Smooth muscle cell (in vitro differentiated cells): ENCODE results near the gene ESRP2. TPM values are rescaled to one million over a fixed set of nuclear protein-coding genes. Genes with fewer than 3 reads are reported as not detected.

ENCODE experiments used
- DNase-seq: peaks from one replicate; lab custom pipeline; 2025; ENCODE audit not compliant: unreplicated experiment; lab: John Stamatoyannopoulos, UW
- H2AFZ ChIP-seq: fragments of 200-600 bp; sonication (generic); 2 replicates; pipeline ENCODE4 v1.6.0; 2016; ENCODE audit warnings: antibody characterized with exemption, low read depth, mild to moderate bottlenecking
- H3F3A ChIP-seq: fragments of 200-600 bp; sonication (generic); 2 replicates; pipeline ENCODE4 v1.6.0; 2017; ENCODE audit warnings: antibody characterized with exemption, low read depth
- H3K27ac ChIP-seq: fragments of 200-600 bp; sonication (generic); 2 replicates; pipeline ENCODE4 v1.5.1; 2016; ENCODE audit warnings: low read depth, mild to moderate bottlenecking
- H3K27me3 ChIP-seq: fragments of 200-600 bp; sonication (generic); 2 replicates; pipeline ENCODE4 v1.6.1; 2016; ENCODE audit warnings: low read depth, mild to moderate bottlenecking
- H3K36me3 ChIP-seq: fragments of 200-600 bp; sonication (generic); 2 replicates; pipeline ENCODE4 v1.5.1; 2016; ENCODE audit warnings: low read depth
- H3K4me1 ChIP-seq: fragments of 200-600 bp; sonication (generic); 2 replicates; pipeline ENCODE4 v1.5.1; 2016; ENCODE audit warnings: low read depth
- H3K4me2 ChIP-seq: fragments of 200-600 bp; sonication (generic); 2 replicates; pipeline ENCODE4 v1.6.0; 2016; ENCODE audit warnings: mild to moderate bottlenecking
- H3K4me3 ChIP-seq: fragments of 200-600 bp; sonication (generic); 2 replicates; pipeline ENCODE4 v1.5.1; 2016; ENCODE audit warnings: mild to moderate bottlenecking
- H3K79me2 ChIP-seq: fragments of 200-600 bp; sonication (generic); 2 replicates; pipeline ENCODE4 v1.6.0; 2016; ENCODE audit warnings: low read depth, mild to moderate bottlenecking
- H3K9ac ChIP-seq: fragments of 200-600 bp; sonication (generic); 2 replicates; pipeline ENCODE4 v1.6.0; 2016; ENCODE audit warnings: low read depth
- H3K9me3 ChIP-seq: fragments of 200-600 bp; sonication (generic); replicated peaks from 2 replicates; pipeline ENCODE4 v1.5.1; 2016; ENCODE audit warnings: low read depth
- H4K20me1 ChIP-seq: fragments of 200-600 bp; sonication (generic); 2 replicates; pipeline ENCODE4 v1.6.0; 2016; ENCODE audit warnings: low read depth
- WGBS: methylation state at CpG from one replicate; pipeline ENCODE4 v1.1.7; 2016; ENCODE audit warnings: low lambda C conversion rate; 5-methylcytosine and 5-hydroxymethylcytosine counted together
- polyA plus RNA-seq: library from polyadenylated mRNA; unstranded; fragments of >200 nt; fragmentation: Nextera tagmentation; extraction: Ambion mirVana; gene quantifications from 2 replicates; pipeline ENCODE4 v1.2.1, GENCODE V29; 2016
- total RNA-seq: library from RNA; depleted of rRNA; stranded (reverse); fragments of >200 nt; gene quantifications from 2 replicates; pipeline ENCODE4 v1.2.3, GENCODE V29; 2014
- TF ChIP-seq, protein P1 (sequence below): fragments of 200-600 bp; sonication (generic); IDR thresholded peaks from 2 replicates; pipeline ENCODE4 v1.5.1; 2017; ENCODE audit warnings: borderline replicate concordance, mild to moderate bottlenecking, antibody characterized with exemption; ENCODE audit not compliant: insufficient read depth, poor library complexity, severe bottlenecking

Gene ESRP2
- total and polyA plus RNA-seq, 2 experiments from 2014 or later, result 2.7 to 8.5 TPM

- Histone ChIP-seq H3K27ac (no peak overlapping the region), H3F3A (no peaks in the 10 kb centered on the region), H3K9me3 (no peaks in the 10 kb centered on the region), H3K4me3 (no peak overlapping the region), H3K36me3 (no peaks in the 10 kb centered on the region), H3K4me1 (no peaks in the 10 kb centered on the region), H3K4me2 (no peak overlapping the region), H4K20me1 (peaks cover 20% of the 10 kb centered on the region), H3K9ac (no peak overlapping the region), H3K79me2 (no peaks in the 10 kb centered on the region), H3K27me3 (no peaks in the 10 kb centered on the region), H2AFZ (no peak overlapping the region)
- 95% methylated on average over 3 of the region's 3 CpGs for WGBS
- TF ChIP-seq, protein P1, sequence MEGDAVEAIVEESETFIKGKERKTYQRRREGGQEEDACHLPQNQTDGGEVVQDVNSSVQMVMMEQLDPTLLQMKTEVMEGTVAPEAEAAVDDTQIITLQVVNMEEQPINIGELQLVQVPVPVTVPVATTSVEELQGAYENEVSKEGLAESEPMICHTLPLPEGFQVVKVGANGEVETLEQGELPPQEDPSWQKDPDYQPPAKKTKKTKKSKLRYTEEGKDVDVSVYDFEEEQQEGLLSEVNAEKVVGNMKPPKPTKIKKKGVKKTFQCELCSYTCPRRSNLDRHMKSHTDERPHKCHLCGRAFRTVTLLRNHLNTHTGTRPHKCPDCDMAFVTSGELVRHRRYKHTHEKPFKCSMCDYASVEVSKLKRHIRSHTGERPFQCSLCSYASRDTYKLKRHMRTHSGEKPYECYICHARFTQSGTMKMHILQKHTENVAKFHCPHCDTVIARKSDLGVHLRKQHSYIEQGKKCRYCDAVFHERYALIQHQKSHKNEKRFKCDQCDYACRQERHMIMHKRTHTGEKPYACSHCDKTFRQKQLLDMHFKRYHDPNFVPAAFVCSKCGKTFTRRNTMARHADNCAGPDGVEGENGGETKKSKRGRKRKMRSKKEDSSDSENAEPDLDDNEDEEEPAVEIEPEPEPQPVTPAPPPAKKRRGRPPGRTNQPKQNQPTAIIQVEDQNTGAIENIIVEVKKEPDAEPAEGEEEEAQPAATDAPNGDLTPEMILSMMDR, result no peak
- DNase-seq, result no peak
Observed at GRCh38 chr16:68194251-68194650, 41.7 kb downstream of the ESRP2 start.

DNA sequence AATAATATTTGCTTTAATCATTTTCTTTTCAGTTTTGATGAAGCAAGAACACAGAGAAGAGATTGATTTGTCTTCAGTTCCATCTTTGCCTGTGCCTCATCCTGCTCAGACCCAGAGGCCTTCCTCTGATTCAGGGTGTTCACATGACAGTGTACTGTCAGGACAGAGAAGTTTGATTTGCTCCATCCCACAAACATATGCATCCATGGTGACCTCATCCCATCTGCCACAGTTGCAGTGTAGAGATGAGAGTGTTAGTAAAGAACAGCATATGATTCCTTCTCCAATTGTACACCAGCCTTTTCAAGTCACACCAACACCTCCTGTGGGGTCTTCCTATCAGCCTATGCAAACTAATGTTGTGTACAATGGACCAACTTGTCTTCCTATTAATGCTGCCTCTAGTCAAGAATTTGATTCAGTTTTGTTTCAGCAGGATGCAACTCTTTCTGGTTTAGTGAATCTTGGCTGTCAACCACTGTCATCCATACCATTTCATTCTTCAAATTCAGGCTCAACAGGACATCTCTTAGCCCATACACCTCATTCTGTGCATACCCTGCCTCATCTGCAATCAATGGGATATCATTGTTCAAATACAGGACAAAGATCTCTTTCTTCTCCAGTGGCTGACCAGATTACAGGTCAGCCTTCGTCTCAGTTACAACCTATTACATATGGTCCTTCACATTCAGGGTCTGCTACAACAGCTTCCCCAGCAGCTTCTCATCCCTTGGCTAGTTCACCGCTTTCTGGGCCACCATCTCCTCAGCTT, 45.0 kb downstream of the ESRP2 start:
- WGBS, result 100% methylated on average over 2 of the region's 2 CpGs
- H3K9ac ChIP-seq, result no peak overlapping the region
- H3F3A ChIP-seq, result no peaks in the 10 kb centered on the region
- H4K20me1 ChIP-seq, result no peaks in the 10 kb centered on the region
- TF ChIP-seq, protein P1, result no peak
- H3K79me2 ChIP-seq, result no peaks in the 10 kb centered on the region
- no peak overlapping the region for H3K4me2 ChIP-seq
- H3K36me3 ChIP-seq, result no peaks in the 10 kb centered on the region
- H3K27ac ChIP-seq, result no peak overlapping the region
- H2AFZ ChIP-seq, result no peak overlapping the region
- no peaks in the 10 kb centered on the region for H3K9me3 ChIP-seq
- H3K4me1 ChIP-seq, result no peaks in the 10 kb centered on the region
- H3K27me3 ChIP-seq, result no peaks in the 10 kb centered on the region
- no peak overlapping the region for H3K4me3 ChIP-seq
- no peak for DNase-seq

- TF ChIP-seq, protein P1, result no peak
- DNase-seq, result no peak
- Histone ChIP-seq H3K9me3 (no peaks in the 10 kb centered on the region), H3K4me1 (no peaks in the 10 kb centered on the region), H3K27me3 (no peaks in the 10 kb centered on the region), H3K4me3 (no peak overlapping the region), H3K4me2 (no peak overlapping the region), H4K20me1 (no peaks in the 10 kb centered on the region), H3K27ac (no peak overlapping the region), H3K9ac (no peak overlapping the region), H2AFZ (no peak overlapping the region), H3K79me2 (no peaks in the 10 kb centered on the region), H3F3A (no peaks in the 10 kb centered on the region), H3K36me3 (no peaks in the 10 kb centered on the region)
- WGBS, result 76% methylated on average over 1 of the region's 1 CpG
Observed at GRCh38 chr16:68190081-68190480, 45.8 kb downstream of the ESRP2 start.

- no peaks in the 10 kb centered on the region for H3K36me3 ChIP-seq
- H3K9ac ChIP-seq, result no peak overlapping the region
- 100% methylated on average over 10 of the region's 10 CpGs for WGBS
- no peaks in the 10 kb centered on the region for H3F3A ChIP-seq
- H3K27ac ChIP-seq, result no peak overlapping the region
- no peaks in the 10 kb centered on the region for H3K27me3 ChIP-seq
- no peak overlapping the region for H3K4me3 ChIP-seq
- TF ChIP-seq, protein P1, result no peak
- H4K20me1 ChIP-seq, result no peaks in the 10 kb centered on the region
- H2AFZ ChIP-seq, result no peak overlapping the region
- H3K4me2 ChIP-seq, result no peak overlapping the region
- DNase-seq, result no peak
- H3K4me1 ChIP-seq, result no peaks in the 10 kb centered on the region
- H3K79me2 ChIP-seq, result no peaks in the 10 kb centered on the region
- H3K9me3 ChIP-seq, result no peaks in the 10 kb centered on the region
Observed at GRCh38 chr16:68188170-68188569, 47.8 kb downstream of the ESRP2 start.
